Naive thymus-derived CD8-positive, alpha-beta T cell (primary cell): ENCODE data around the gene USP17L28. TPM values are rescaled to one million over a fixed set of nuclear protein-coding genes. Genes with fewer than 3 reads are reported as not detected.
"Not testable (repeated sequence)": the region's sequence is repeated elsewhere in the genome, so short reads cannot be mapped to it uniquely, and the experiment has no call there.

Source experiments
- ATAC-seq, 2 donors: fragments of 150-1000 bp; cut with Tn5 transposase in 1 of 2; sonication (Bioruptor Pico), chemical (Tn5 transposase) in 1 of 2; 1 replicate in 1 of 2; 2 replicates in 1 of 2; pipeline ENCODE4 v1.10.0; 2021; ENCODE audit warnings: mild to moderate bottlenecking in 2 of 2, moderate library complexity in 2 of 2
- POLR2A ChIA-PET: fragments of 350-600 bp; sonication (Branson Sonifier 250); formaldehyde crosslinking; loops from one replicate; lab custom pipeline; 2021; ENCODE audit warnings: antibody characterized with exemption; lab: Charles Lee
- DNase-seq, 10 donors: peaks; one replicate each; pipeline versions ENCODE4 v3.0.0 to v3.0.0-alpha.2; 2020 to 2022
- H3K27ac Mint-ChIP-seq, 10 donors: one replicate each; pipeline ENCODE4 v1.8.0; 2020 to 2022; ENCODE audit warnings: mild to moderate bottlenecking in 10 of 10, mixed read lengths in 10 of 10, moderate library complexity in 4 of 10, inconsistent platforms in 1 of 10
- H3K27me3 Mint-ChIP-seq, 5 donors: one replicate each; pipeline ENCODE4 v1.8.0; 2021 to 2022; ENCODE audit warnings: mixed read lengths in 5 of 5
- H3K36me3 Mint-ChIP-seq, 3 donors: one replicate each; pipeline ENCODE4 v1.8.0; 2020 to 2022; ENCODE audit warnings: mixed read lengths in 3 of 3, mild to moderate bottlenecking in 2 of 3, inconsistent platforms in 1 of 3
- H3K4me1 Mint-ChIP-seq, 4 donors: one replicate each; pipeline ENCODE4 v1.8.0; 2021 to 2022; ENCODE audit warnings: mixed read lengths in 4 of 4
- H3K4me3 Mint-ChIP-seq, 10 donors: one replicate each; pipeline ENCODE4 v1.8.0; 2020 to 2022; ENCODE audit warnings: mild to moderate bottlenecking in 10 of 10, mixed read lengths in 10 of 10, moderate library complexity in 6 of 10, inconsistent platforms in 1 of 10
- H3K9me3 Mint-ChIP-seq, 9 donors: one replicate each; pipeline ENCODE4 v1.8.0; 2020 to 2022; ENCODE audit warnings: mixed read lengths in 9 of 9, mild to moderate bottlenecking in 3 of 9, inconsistent platforms in 1 of 9, moderate library complexity in 1 of 9
- polyA plus RNA-seq, 3 donors: library from polyadenylated mRNA; unstranded; fragments of 300-500 nt; fragmentation: Illumina TruSeq; gene quantifications; one replicate each; pipeline ENCODE4 v1.2.3, GENCODE V29; 2021
- total RNA-seq, 8 experiments: library from RNA in 2 of 8; stranded (reverse) in 2 of 8; gene quantifications; one replicate each; pipeline ENCODE4 v1.2.3 and lab custom pipeline; 2021 to 2026

USP17L28 gene
- total and polyA plus RNA-seq, 5 experiments from 2014 or later = not detected

GRCh38 chr4:9389001-9389400 lies 40.3 kb downstream of the USP17L28 start:
- H3K9me3 Mint-ChIP-seq, H3K27me3 Mint-ChIP-seq, POLR2A ChIA-PET, H3K36me3 Mint-ChIP-seq, H3K27ac Mint-ChIP-seq, ATAC-seq, H3K4me3 Mint-ChIP-seq, DNase-seq, H3K4me1 Mint-ChIP-seq: not testable (repeated sequence)

Other genes starting within 250 kb of the USP17L28 start
- not detected for gene FAM90A26, start 178.5 kb upstream of the USP17L28 start, total RNA-seq
- not detected for gene FAM90A26, start 178.5 kb upstream of the USP17L28 start, polyA plus RNA-seq
- not detected for gene USP17L10, start 138.2 kb upstream of the USP17L28 start, total RNA-seq
- gene USP17L10, start 138.2 kb upstream of the USP17L28 start, polyA plus RNA-seq = not detected
- gene USP17L11, start 133.5 kb upstream of the USP17L28 start, total RNA-seq = not detected
- not detected for gene USP17L11, start 133.5 kb upstream of the USP17L28 start, polyA plus RNA-seq
- not detected for gene USP17L12, start 128.7 kb upstream of the USP17L28 start, total RNA-seq
- gene USP17L12, start 128.7 kb upstream of the USP17L28 start, polyA plus RNA-seq = not detected
- not detected for gene USP17L13, start 124.0 kb upstream of the USP17L28 start, total RNA-seq
- not detected for gene USP17L13, start 124.0 kb upstream of the USP17L28 start, polyA plus RNA-seq
- not detected for gene USP17L15, start 114.5 kb upstream of the USP17L28 start, total RNA-seq
- gene USP17L15, start 114.5 kb upstream of the USP17L28 start, polyA plus RNA-seq = not detected
- gene USP17L17, start 105.0 kb upstream of the USP17L28 start, total RNA-seq = not detected
- gene USP17L17, start 105.0 kb upstream of the USP17L28 start, polyA plus RNA-seq = not detected
- not detected for gene USP17L18, start 100.3 kb upstream of the USP17L28 start, total RNA-seq
- not detected for gene USP17L18, start 100.3 kb upstream of the USP17L28 start, polyA plus RNA-seq
- gene USP17L19, start 95.5 kb upstream of the USP17L28 start, total RNA-seq = not detected
- not detected for gene USP17L19, start 95.5 kb upstream of the USP17L28 start, polyA plus RNA-seq
- gene USP17L20, start 90.8 kb upstream of the USP17L28 start, total RNA-seq = not detected
- not detected for gene USP17L20, start 90.8 kb upstream of the USP17L28 start, polyA plus RNA-seq
- gene USP17L21, start 86.0 kb upstream of the USP17L28 start, total RNA-seq = not detected
- gene USP17L21, start 86.0 kb upstream of the USP17L28 start, polyA plus RNA-seq = not detected
- gene USP17L22, start 81.3 kb upstream of the USP17L28 start, total RNA-seq = not detected
- not detected for gene USP17L22, start 81.3 kb upstream of the USP17L28 start, polyA plus RNA-seq
- not detected for gene USP17L24, start 23.7 kb upstream of the USP17L28 start, total RNA-seq
- gene USP17L24, start 23.7 kb upstream of the USP17L28 start, polyA plus RNA-seq = not detected
- gene USP17L25, start 19.0 kb upstream of the USP17L28 start, total RNA-seq = not detected
- not detected for gene USP17L25, start 19.0 kb upstream of the USP17L28 start, polyA plus RNA-seq
- gene USP17L26, start 14.2 kb upstream of the USP17L28 start, total RNA-seq = not detected
- gene USP17L26, start 14.2 kb upstream of the USP17L28 start, polyA plus RNA-seq = not detected
- gene USP17L5, start 9.5 kb upstream of the USP17L28 start, total RNA-seq = not detected
- gene USP17L5, start 9.5 kb upstream of the USP17L28 start, polyA plus RNA-seq = not detected
- gene USP17L27, start 4.7 kb upstream of the USP17L28 start, total RNA-seq = not detected
- not detected for gene USP17L27, start 4.7 kb upstream of the USP17L28 start, polyA plus RNA-seq
- gene USP17L29, start 4.7 kb downstream of the USP17L28 start, total RNA-seq = not detected
- not detected for gene USP17L29, start 4.7 kb downstream of the USP17L28 start, polyA plus RNA-seq
- not detected for gene USP17L30, start 14.2 kb downstream of the USP17L28 start, total RNA-seq
- not detected for gene USP17L30, start 14.2 kb downstream of the USP17L28 start, polyA plus RNA-seq
- gene DEFB131A, start 95.5 kb downstream of the USP17L28 start, total RNA-seq = not detected
- not detected for gene DEFB131A, start 95.5 kb downstream of the USP17L28 start, polyA plus RNA-seq